GM23338 (cell line): ENCODE results near the gene HSDL2.

Experiments
- CREB1 ChIP-seq: fragments of 250-450 bp; sonication (Bioruptor Pico); IDR thresholded peaks from 2 replicates; pipeline ENCODE4 v1.5.0; 2020; ENCODE audit warnings: low read depth, mild to moderate bottlenecking, moderate library complexity
- CTCF ChIP-seq, 2 experiments: fragments of 200-600 bp in 1 of 2; sonication (generic) in 1 of 2; conservative IDR thresholded peaks; 2 replicates each; pipeline versions ENCODE4 v1.5.1 to v1.6.1; 2016 to 2017; ENCODE audit warnings: antibody characterized with exemption in 2 of 2, low read depth in 2 of 2, mild to moderate bottlenecking in 2 of 2, moderate library complexity in 1 of 2
- ETS1 ChIP-seq: IDR thresholded peaks from 2 replicates; pipeline ENCODE4 v1.6.1; 2016; ENCODE audit warnings: antibody characterized with exemption
- EZH2 ChIP-seq: fragments of 200-600 bp; sonication (generic); IDR thresholded peaks from one replicate; pipeline ENCODE4 v1.8.0; 2017; ENCODE audit warnings: antibody characterized with exemption, mild to moderate bottlenecking, low read depth; ENCODE audit not compliant: unreplicated experiment
- EZH2phosphoT487 ChIP-seq: fragments of 200-600 bp; sonication (generic); IDR thresholded peaks from one replicate; pipeline ENCODE4 v1.8.1; 2018; ENCODE audit warnings: antibody characterized with exemption; ENCODE audit not compliant: unreplicated experiment
- JUNB ChIP-seq: IDR thresholded peaks from one replicate; pipeline ENCODE4 v1.6.1; 2016; ENCODE audit warnings: antibody characterized with exemption; ENCODE audit not compliant: unreplicated experiment
- NANOG ChIP-seq: IDR thresholded peaks from 2 replicates; pipeline ENCODE4 v1.6.1; 2016; ENCODE audit warnings: antibody characterized with exemption, borderline replicate concordance
- POLR2AphosphoS5 ChIP-seq: IDR thresholded peaks from 2 replicates; pipeline ENCODE4 v1.6.1; 2016; ENCODE audit warnings: antibody characterized with exemption, low read depth
- REST ChIP-seq: IDR thresholded peaks from one replicate; pipeline ENCODE4 v1.6.1; 2018; ENCODE audit warnings: antibody characterized with exemption; ENCODE audit not compliant: unreplicated experiment

- TF ChIP-seq EZH2 = no peak
- no peak for TF ChIP-seq CREB1
- no peak for TF ChIP-seq POLR2AphosphoS5
- no peak for TF ChIP-seq CTCF (conservative IDR thresholded peaks at IDR 0.05; ENCODE audit: low read depth in 2 of 2)
- no peak for TF ChIP-seq EZH2phosphoT487
- TF ChIP-seq ETS1 = no peak
- TF ChIP-seq REST = no peak
- no peak for TF ChIP-seq JUNB
- TF ChIP-seq NANOG = no peak
These were observed 109.2 kb downstream of the HSDL2 start for GRCh38 chr9:112489039-112489546.
